Smooth muscle cell (in vitro differentiated cells): Measurements from ENCODE around the gene SOX2. TPM values are rescaled to one million over a fixed set of nuclear protein-coding genes. Genes with fewer than 3 reads are reported as not detected.

Source experiments
- DNase-seq: peaks from one replicate; lab custom pipeline; 2025; ENCODE audit not compliant: unreplicated experiment; lab: John Stamatoyannopoulos, UW
- H2AFZ ChIP-seq: fragments of 200-600 bp; sonication (generic); 2 replicates; pipeline ENCODE4 v1.6.0; 2016; ENCODE audit warnings: antibody characterized with exemption, low read depth, mild to moderate bottlenecking
- H3F3A ChIP-seq: fragments of 200-600 bp; sonication (generic); 2 replicates; pipeline ENCODE4 v1.6.0; 2017; ENCODE audit warnings: antibody characterized with exemption, low read depth
- H3K27ac ChIP-seq: fragments of 200-600 bp; sonication (generic); 2 replicates; pipeline ENCODE4 v1.5.1; 2016; ENCODE audit warnings: low read depth, mild to moderate bottlenecking
- H3K27me3 ChIP-seq: fragments of 200-600 bp; sonication (generic); 2 replicates; pipeline ENCODE4 v1.6.1; 2016; ENCODE audit warnings: low read depth, mild to moderate bottlenecking
- H3K36me3 ChIP-seq: fragments of 200-600 bp; sonication (generic); 2 replicates; pipeline ENCODE4 v1.5.1; 2016; ENCODE audit warnings: low read depth
- H3K4me1 ChIP-seq: fragments of 200-600 bp; sonication (generic); 2 replicates; pipeline ENCODE4 v1.5.1; 2016; ENCODE audit warnings: low read depth
- H3K4me2 ChIP-seq: fragments of 200-600 bp; sonication (generic); 2 replicates; pipeline ENCODE4 v1.6.0; 2016; ENCODE audit warnings: mild to moderate bottlenecking
- H3K4me3 ChIP-seq: fragments of 200-600 bp; sonication (generic); 2 replicates; pipeline ENCODE4 v1.5.1; 2016; ENCODE audit warnings: mild to moderate bottlenecking
- H3K79me2 ChIP-seq: fragments of 200-600 bp; sonication (generic); 2 replicates; pipeline ENCODE4 v1.6.0; 2016; ENCODE audit warnings: low read depth, mild to moderate bottlenecking
- H3K9ac ChIP-seq: fragments of 200-600 bp; sonication (generic); 2 replicates; pipeline ENCODE4 v1.6.0; 2016; ENCODE audit warnings: low read depth
- H3K9me3 ChIP-seq: fragments of 200-600 bp; sonication (generic); replicated peaks from 2 replicates; pipeline ENCODE4 v1.5.1; 2016; ENCODE audit warnings: low read depth
- H4K20me1 ChIP-seq: fragments of 200-600 bp; sonication (generic); 2 replicates; pipeline ENCODE4 v1.6.0; 2016; ENCODE audit warnings: low read depth
- WGBS: methylation state at CpG from one replicate; pipeline ENCODE4 v1.1.7; 2016; ENCODE audit warnings: low lambda C conversion rate; 5-methylcytosine and 5-hydroxymethylcytosine counted together
- polyA plus RNA-seq: library from polyadenylated mRNA; unstranded; fragments of >200 nt; fragmentation: Nextera tagmentation; extraction: Ambion mirVana; gene quantifications from 2 replicates; pipeline ENCODE4 v1.2.1, GENCODE V29; 2016
- total RNA-seq: library from RNA; depleted of rRNA; stranded (reverse); fragments of >200 nt; gene quantifications from 2 replicates; pipeline ENCODE4 v1.2.3, GENCODE V29; 2014
- TF ChIP-seq, protein P1 (sequence below): fragments of 200-600 bp; sonication (generic); IDR thresholded peaks from 2 replicates; pipeline ENCODE4 v1.5.1; 2017; ENCODE audit warnings: borderline replicate concordance, mild to moderate bottlenecking, antibody characterized with exemption; ENCODE audit not compliant: insufficient read depth, poor library complexity, severe bottlenecking

SOX2 gene
- total and polyA plus RNA-seq, 2 experiments from 2014 or later, result not detected

DNA sequence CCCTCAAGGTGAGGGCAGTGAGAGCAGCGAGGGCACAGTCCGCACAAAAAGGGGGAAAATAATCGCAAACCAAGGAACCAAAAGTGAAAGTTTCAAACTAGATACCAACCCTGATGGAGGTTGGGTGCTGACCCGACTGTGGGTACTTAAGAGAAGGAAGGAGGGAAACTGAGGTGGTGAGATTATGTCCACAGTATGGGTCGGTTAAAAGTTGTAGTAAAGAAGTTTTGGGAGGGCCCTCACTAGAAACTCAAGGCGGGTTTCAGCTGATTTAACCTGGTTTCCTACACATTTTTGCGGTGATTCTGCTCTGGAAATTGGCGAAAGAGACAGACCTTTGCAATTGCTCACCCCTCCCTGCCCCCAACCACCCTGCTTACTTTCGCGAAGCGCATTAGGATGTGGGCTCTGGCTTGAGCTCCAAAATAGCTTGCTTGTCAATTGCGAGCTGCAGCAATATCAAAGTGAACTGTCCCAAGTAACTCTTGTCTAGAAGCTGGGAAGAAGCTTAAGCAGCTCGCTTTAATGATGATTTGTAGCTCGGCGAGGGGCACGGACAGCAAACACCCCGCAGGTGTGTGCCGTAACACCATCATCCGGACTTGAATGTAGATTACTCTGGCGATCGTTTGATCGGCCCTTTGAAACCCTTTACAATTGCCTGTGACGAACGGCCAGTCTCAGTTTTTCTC lies 15.8 kb downstream of the SOX2 start:
- Histone ChIP-seq H3K9ac (no peak overlapping the region), H3K9me3 (no peaks in the 10 kb centered on the region), H3K4me2 (peak overlapping the region; percentile 82), H3K4me1 (peaks cover 66% of the 10 kb centered on the region), H3K27ac (no peak overlapping the region), H3K79me2 (no peaks in the 10 kb centered on the region), H3K27me3 (peaks cover 97% of the 10 kb centered on the region), H2AFZ (no peak overlapping the region), H3F3A (no peaks in the 10 kb centered on the region), H3K36me3 (no peaks in the 10 kb centered on the region), H3K4me3 (peak overlapping the region; percentile 44), H4K20me1 (no peaks in the 10 kb centered on the region)
- DNase-seq, result no peak
- WGBS, result 3% methylated on average over 24 of the region's 24 CpGs
- TF ChIP-seq, protein P1, sequence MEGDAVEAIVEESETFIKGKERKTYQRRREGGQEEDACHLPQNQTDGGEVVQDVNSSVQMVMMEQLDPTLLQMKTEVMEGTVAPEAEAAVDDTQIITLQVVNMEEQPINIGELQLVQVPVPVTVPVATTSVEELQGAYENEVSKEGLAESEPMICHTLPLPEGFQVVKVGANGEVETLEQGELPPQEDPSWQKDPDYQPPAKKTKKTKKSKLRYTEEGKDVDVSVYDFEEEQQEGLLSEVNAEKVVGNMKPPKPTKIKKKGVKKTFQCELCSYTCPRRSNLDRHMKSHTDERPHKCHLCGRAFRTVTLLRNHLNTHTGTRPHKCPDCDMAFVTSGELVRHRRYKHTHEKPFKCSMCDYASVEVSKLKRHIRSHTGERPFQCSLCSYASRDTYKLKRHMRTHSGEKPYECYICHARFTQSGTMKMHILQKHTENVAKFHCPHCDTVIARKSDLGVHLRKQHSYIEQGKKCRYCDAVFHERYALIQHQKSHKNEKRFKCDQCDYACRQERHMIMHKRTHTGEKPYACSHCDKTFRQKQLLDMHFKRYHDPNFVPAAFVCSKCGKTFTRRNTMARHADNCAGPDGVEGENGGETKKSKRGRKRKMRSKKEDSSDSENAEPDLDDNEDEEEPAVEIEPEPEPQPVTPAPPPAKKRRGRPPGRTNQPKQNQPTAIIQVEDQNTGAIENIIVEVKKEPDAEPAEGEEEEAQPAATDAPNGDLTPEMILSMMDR, result no peak

DNA sequence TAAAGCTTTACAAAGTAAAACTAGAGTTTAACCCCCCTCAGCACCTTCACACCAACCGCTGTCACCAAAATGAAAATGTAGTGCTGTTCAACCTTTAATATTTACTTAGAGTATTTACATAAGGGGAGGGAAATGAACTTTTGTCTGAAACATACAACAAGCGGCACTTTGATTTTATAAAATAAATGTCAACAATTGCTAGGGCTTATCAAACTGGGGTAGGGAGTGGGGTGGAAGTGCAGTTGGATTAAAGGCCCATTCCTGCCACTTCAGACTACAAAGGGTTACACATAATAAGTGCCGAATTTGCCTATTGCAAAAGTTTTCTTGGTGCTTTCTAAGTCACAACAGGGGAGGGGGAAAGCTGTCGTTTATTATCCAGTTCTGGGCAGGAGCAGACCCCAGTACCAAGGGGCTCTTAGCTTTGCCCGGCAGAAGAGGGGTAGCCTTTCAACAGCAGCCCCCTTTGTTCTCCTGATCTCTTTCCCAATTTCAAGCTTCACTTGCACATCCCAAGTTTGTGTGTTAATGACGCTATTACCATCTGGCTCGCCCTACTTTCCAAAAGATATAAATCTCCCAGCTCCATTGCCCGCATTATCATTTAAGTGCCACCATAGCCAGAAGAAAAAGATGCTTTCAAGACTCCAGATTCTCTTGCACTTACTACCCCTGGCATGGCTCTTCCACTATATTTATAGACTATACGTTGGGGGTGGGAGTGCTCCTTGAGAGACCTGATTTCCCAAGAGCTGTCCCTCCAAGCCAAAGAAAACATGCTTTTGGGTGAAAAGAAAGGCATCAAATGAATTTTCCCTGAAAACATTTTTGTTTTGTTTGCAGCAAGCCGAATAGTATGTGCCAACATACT lies 17.0 kb downstream of the SOX2 start:
- TF ChIP-seq, protein P1, result no peak
- H3K79me2 ChIP-seq, result no peaks in the 10 kb centered on the region
- DNase-seq, result no peak
- no peaks in the 10 kb centered on the region for H4K20me1 ChIP-seq
- H3F3A ChIP-seq, result no peaks in the 10 kb centered on the region
- H3K9ac ChIP-seq, result no peak overlapping the region
- peaks cover 94% of the 10 kb centered on the region for H3K27me3 ChIP-seq
- 44% methylated on average over 10 of the region's 10 CpGs for WGBS
- no peak overlapping the region for H3K4me2 ChIP-seq
- H3K9me3 ChIP-seq, result no peaks in the 10 kb centered on the region
- no peaks in the 10 kb centered on the region for H3K36me3 ChIP-seq
- H3K27ac ChIP-seq, result no peak overlapping the region
- H3K4me3 ChIP-seq, result no peak overlapping the region
- H3K4me1 ChIP-seq, result peaks cover 59% of the 10 kb centered on the region
- H2AFZ ChIP-seq, result no peak overlapping the region

GRCh38 chr3:181729341-181729869 lies 17.7 kb downstream of the SOX2 start:
- Histone ChIP-seq H3K4me1 (peaks cover 56% of the 10 kb centered on the region), H3K27me3 (peaks cover 94% of the 10 kb centered on the region), H3K4me2 (no peak overlapping the region), H4K20me1 (no peaks in the 10 kb centered on the region), H3K9me3 (no peaks in the 10 kb centered on the region), H3K4me3 (no peak overlapping the region), H3K9ac (no peak overlapping the region), H3F3A (no peaks in the 10 kb centered on the region), H3K79me2 (no peaks in the 10 kb centered on the region), H3K36me3 (no peaks in the 10 kb centered on the region), H2AFZ (no peak overlapping the region), H3K27ac (no peak overlapping the region)
- WGBS, result 31% methylated on average over 12 of the region's 12 CpGs
- DNase-seq, result no peak
- TF ChIP-seq, protein P1, result no peak
